ENCODE results near the gene KCNMA1. TPM values are rescaled to one million over a fixed set of nuclear protein-coding genes. Genes with fewer than 3 reads are reported as not detected.

Gene KCNMA1
- total and polyA plus RNA-seq, 8 donors: 0.92 to 155 (median 54.3) TPM

- no peak for DNase-seq
- peaks cover 0 to 11% (median 0%) of the 10 kb centered on the region in 4 donors for H3K4me1 ChIP-seq
- peak overlapping the region in 1 of 5 donors; percentile 4 for H3K27ac ChIP-seq
- intact Hi-C loops (cut with DNase I; ENCODE audit: low total_unique reads): no loop called here
- no peak for TF ChIP-seq POLR2A (IDR thresholded peaks at IDR 0.05)
- no peak overlapping the region for H3K4me3 ChIP-seq
- H3K36me3 ChIP-seq: peaks cover 0 to 2% (median under 1%) of the 10 kb centered on the region in 4 donors
- H3K9me3 ChIP-seq: no peaks in the 10 kb centered on the region
- peaks cover 0 to 3% (median 0%) of the 10 kb centered on the region in 3 donors for H3K27me3 ChIP-seq
- WGBS, 5 donors: 83 to 96% (median 87%) methylated on average over 4 of the region's 4 CpGs
Measured at GRCh38 chr10:76884673-76885275, 752.8 kb downstream of the KCNMA1 start.

GRCh38 chr10:76883596-76883995 is 754.0 kb downstream of the KCNMA1 start:
- no peaks in the 10 kb centered on the region for H3K9me3 ChIP-seq
- H3K4me1 ChIP-seq: peaks cover 0 to 11% (median 0%) of the 10 kb centered on the region in 4 donors
- no peaks in the 10 kb centered on the region for H3K36me3 ChIP-seq
- H3K27me3 ChIP-seq: peaks cover 0 to 3% (median 0%) of the 10 kb centered on the region in 3 donors
- DNase-seq: no peak
- intact Hi-C loops (cut with DNase I; ENCODE audit: low total_unique reads): no loop called here
- no peak overlapping the region for H3K27ac ChIP-seq
- WGBS, 5 donors: 11 to 90% (median 43%) methylated on average over 1 of the region's 1 CpG
- no peak overlapping the region for H3K4me3 ChIP-seq
- TF ChIP-seq EP300 (IDR thresholded peaks at IDR 0.05) (no peak), CTCF (IDR thresholded peaks at IDR 0.05) (no peak)

GRCh38 chr10:76882796-76883195 is 754.8 kb downstream of the KCNMA1 start:
- Histone ChIP-seq H3K4me3 (no peak overlapping the region), H3K27me3 (peaks cover 0 to 3% (median 0%) of the 10 kb centered on the region in 3 donors), H3K9me3 (no peaks in the 10 kb centered on the region), H3K27ac (no peak overlapping the region), H3K4me1 (peaks cover 0 to 11% (median 0%) of the 10 kb centered on the region in 4 donors), H3K36me3 (no peaks in the 10 kb centered on the region)
- no peak for TF ChIP-seq CTCF (IDR thresholded peaks at IDR 0.05)
- TF ChIP-seq EP300 (IDR thresholded peaks at IDR 0.05): no peak
- intact Hi-C loops (cut with DNase I; ENCODE audit: low total_unique reads): no loop called here
- DNase-seq: no peak

GRCh38 chr10:76882245-76882644 is 755.4 kb downstream of the KCNMA1 start:
- no peak overlapping the region for H3K27ac ChIP-seq
- peaks cover 0 to 3% (median 0%) of the 10 kb centered on the region in 3 donors for H3K27me3 ChIP-seq
- no peak for DNase-seq
- H3K4me1 ChIP-seq: peaks cover 0 to 11% (median 0%) of the 10 kb centered on the region in 4 donors
- intact Hi-C loops (cut with DNase I; ENCODE audit: low total_unique reads): no loop called here
- no peak overlapping the region for H3K4me3 ChIP-seq
- 47 to 78% (median 67%) methylated on average over 6 of the region's 6 CpGs for WGBS, 5 donors
- no peaks in the 10 kb centered on the region for H3K9me3 ChIP-seq
- TF ChIP-seq EP300 (IDR thresholded peaks at IDR 0.05) (no peak), POLR2AphosphoS5 (IDR thresholded peaks at IDR 0.05) (no peak), CTCF (IDR thresholded peaks at IDR 0.05) (no peak), POLR2A (IDR thresholded peaks at IDR 0.05) (no peak)
- H3K36me3 ChIP-seq: no peaks in the 10 kb centered on the region

GRCh38 chr10:76881477-76882220 is 756.0 kb downstream of the KCNMA1 start:
- no peaks in the 10 kb centered on the region for H3K36me3 ChIP-seq
- H3K27ac ChIP-seq: no peak overlapping the region
- peaks cover 0 to 9% (median 0%) of the 10 kb centered on the region in 4 donors for H3K4me1 ChIP-seq
- H3K9me3 ChIP-seq: no peaks in the 10 kb centered on the region
- TF ChIP-seq POLR2AphosphoS5 (IDR thresholded peaks at IDR 0.05) (no peak), EP300 (IDR thresholded peaks at IDR 0.05) (no peak), CTCF (IDR thresholded peaks at IDR 0.05) (no peak), POLR2A (IDR thresholded peaks at IDR 0.05) (no peak)
- H3K4me3 ChIP-seq: no peak overlapping the region
- intact Hi-C loops (cut with DNase I; ENCODE audit: low total_unique reads): no loop called here
- peaks cover 0 to 3% (median 0%) of the 10 kb centered on the region in 3 donors for H3K27me3 ChIP-seq
- no peak for DNase-seq
- WGBS, 5 donors: 84 to 94% (median 90%) methylated on average over 3 of the region's 3 CpGs
